NCI-H2227 treated with DMSO at 0.1 percent for 48 hours (cell line): ENCODE results near the gene LGR4.

Experiments
- DNase-seq: peaks from one replicate; lab custom pipeline; 2025; lab: John Stamatoyannopoulos, UW

Gene LGR4

GRCh38 chr11:27482793-27483192, 10.2 kb upstream of the LGR4 start:
- DNase-seq, result no peak

- no peak for DNase-seq
These were observed 9.4 kb upstream of the LGR4 start for GRCh38 chr11:27481992-27482391.

- DNase-seq, result no peak
These were observed 5.2 kb upstream of the LGR4 start for GRCh38 chr11:27477831-27478230.

- DNase-seq, result no peak
These were observed 4.7 kb upstream of the LGR4 start for GRCh38 chr11:27477243-27477642.

GRCh38 chr11:27475622-27476021, 3.0 kb upstream of the LGR4 start:
- DNase-seq, result no peak

GRCh38 chr11:27473017-27473406, 422 bp upstream of the LGR4 start:
- DNase-seq, result no peak

- no peak for DNase-seq
These were observed 797 bp downstream of the LGR4 start for GRCh38 chr11:27471589-27472397.

GRCh38 chr11:27470826-27471588, 1.6 kb downstream of the LGR4 start:
- DNase-seq, result peak; percentile 31

GRCh38 chr11:27470166-27470565, 2.4 kb downstream of the LGR4 start:
- no peak for DNase-seq

GRCh38 chr11:27468995-27469695, 3.4 kb downstream of the LGR4 start:
- no peak for DNase-seq

GRCh38 chr11:27468209-27468994, 4.2 kb downstream of the LGR4 start:
- DNase-seq, result no peak

- no peak for DNase-seq
These were observed 5.2 kb downstream of the LGR4 start for GRCh38 chr11:27467181-27467913.

GRCh38 chr11:27466363-27466762, 6.2 kb downstream of the LGR4 start:
- no peak for DNase-seq

GRCh38 chr11:27465629-27466028, 7.0 kb downstream of the LGR4 start:
- DNase-seq, result peak; percentile 27

- DNase-seq, result no peak
These were observed 7.7 kb downstream of the LGR4 start for GRCh38 chr11:27464909-27465308.

GRCh38 chr11:27464289-27464696, 8.3 kb downstream of the LGR4 start:
- peak; percentile 17 for DNase-seq

- DNase-seq, result no peak
These were observed 10.0 kb downstream of the LGR4 start for GRCh38 chr11:27462543-27462942.

- DNase-seq, result peak; percentile 26
These were observed 12.2 kb downstream of the LGR4 start for GRCh38 chr11:27460158-27460978.

- DNase-seq, result no peak
These were observed 13.4 kb downstream of the LGR4 start for GRCh38 chr11:27459191-27459590.

GRCh38 chr11:27458182-27458581, 14.4 kb downstream of the LGR4 start:
- no peak for DNase-seq
